A673 (cell line): ENCODE measurements around the gene TP53BP1. TPM values are rescaled to one million over a fixed set of nuclear protein-coding genes. Genes with fewer than 3 reads are reported as not detected.

Source experiments
- BruUV-seq: library from RNA; stranded (reverse); fragments of 400-500 nt; replicated peaks from 2 replicates; lab custom pipeline; 2021; lab: Mats Ljungman, UMichigan
- CTCF ChIA-PET: fragments of 300-600 bp; sonication (Branson Sonifier 250); formaldehyde crosslinking; loops from one replicate; lab custom pipeline; 2022; ENCODE audit warnings: antibody characterized with exemption; lab: Charles Lee
- POLR2A ChIA-PET: fragments of 300-600 bp; sonication (Branson Sonifier 250); formaldehyde crosslinking; loops from one replicate; lab custom pipeline; 2022; ENCODE audit warnings: antibody characterized with exemption; ENCODE audit not compliant: low non-redundant PET; lab: Charles Lee
- DNase-seq: peaks from one replicate; pipeline ENCODE4 v3.0.0-alpha.2; 2015; ENCODE audit warnings: low spot score
- H3K27ac ChIP-seq: fragments of 200-600 bp; sonication (generic); 2 replicates; pipeline ENCODE4 v1.5.1; 2016; ENCODE audit warnings: mixed run types, low read depth, mild to moderate bottlenecking, mixed read lengths, antibody characterized with exemption, low read length; ENCODE audit not compliant: poor library complexity, severe bottlenecking
- H3K27me3 ChIP-seq: fragments of 200-600 bp; sonication (generic); replicated peaks from 2 replicates; pipeline ENCODE4 v1.6.1; 2017; ENCODE audit warnings: mixed run types, low read depth, mild to moderate bottlenecking, mixed read lengths, antibody characterized with exemption, low read length; ENCODE audit not compliant: insufficient read depth, poor library complexity
- H3K36me3 ChIP-seq: fragments of 200-600 bp; sonication (generic); 2 replicates; pipeline ENCODE4 v1.6.1; 2016; ENCODE audit warnings: mixed run types, mild to moderate bottlenecking, mixed read lengths, antibody characterized with exemption, low read length; ENCODE audit not compliant: insufficient read depth, poor library complexity, severe bottlenecking
- H3K4me1 ChIP-seq: fragments of 200-600 bp; sonication (generic); 2 replicates; pipeline ENCODE4 v1.6.1; 2017; ENCODE audit warnings: mixed run types, mild to moderate bottlenecking, mixed read lengths, antibody characterized with exemption, low read length; ENCODE audit not compliant: insufficient read depth, poor library complexity, severe bottlenecking
- H3K4me3 ChIP-seq: fragments of 200-600 bp; sonication (generic); 2 replicates; pipeline ENCODE4 v1.5.1; 2016; ENCODE audit warnings: low read depth, mixed run types, mild to moderate bottlenecking, mixed read lengths, low read length; ENCODE audit not compliant: poor library complexity, severe bottlenecking
- H3K9me3 ChIP-seq: fragments of 200-600 bp; sonication (generic); 2 replicates; pipeline ENCODE4 v1.6.1; 2016; ENCODE audit warnings: mixed run types, low read depth, mild to moderate bottlenecking, mixed read lengths, antibody characterized with exemption, low read length; ENCODE audit not compliant: poor library complexity, severe bottlenecking
- CTCF ChIP-seq: fragments of 300-800, 200-600 bp; sonication (generic); conservative IDR thresholded peaks from 2 replicates; pipeline ENCODE4 v1.5.1; 2017; ENCODE audit warnings: low read depth, mild to moderate bottlenecking, antibody characterized with exemption, low read length, moderate library complexity, mixed read lengths
- EZH2 ChIP-seq: fragments of 200-600 bp; sonication (generic); IDR thresholded peaks from 2 replicates; pipeline ENCODE4 v1.6.1; 2017; ENCODE audit warnings: borderline replicate concordance, low read depth, mild to moderate bottlenecking, mixed read lengths, antibody characterized with exemption, low read length; ENCODE audit not compliant: poor library complexity, severe bottlenecking
- intact Hi-C: fragments of 100-400 bp; cut with micrococcal nuclease; formaldehyde crosslinking; loops from one replicate; pipeline ENCODE4 v1.10.0; 2022; ENCODE audit not compliant: unreplicated experiment
- total RNA-seq: library from RNA; stranded (reverse); gene quantifications from 2 replicates; pipeline ENCODE4 v1.2.3, GENCODE V29; 2021

Gene TP53BP1
- total RNA-seq, 1 experiment from 2014 or later: 66.0 TPM

GRCh38 chr15:43449981-43450380 is 43.0 kb downstream of the TP53BP1 start:
- Histone ChIP-seq H3K4me3 (no peak overlapping the region), H3K4me1 (no peaks in the 10 kb centered on the region), H3K9me3 (no peaks in the 10 kb centered on the region), H3K27me3 (no peaks in the 10 kb centered on the region), H3K36me3 (peaks cover 31% of the 10 kb centered on the region), H3K27ac (no peak overlapping the region)
- ChIA-PET CTCF (no interaction called here), POLR2A (no interaction called here)
- DNase-seq: no peak
- TF ChIP-seq CTCF: no peak
- no peak for TF ChIP-seq EZH2
- intact Hi-C loops: loop anchor here (10.0 kb wide), 1 partner anchor 65 kb away; the partner anchor contains the start of gene MAP1A
- no TSS peak for BruUV-seq

- BruUV-seq: no TSS peak
These were observed 46.6 kb downstream of the TP53BP1 start for GRCh38 chr15:43446344-43446743.

GRCh38 chr15:43441316-43441715 is 51.6 kb downstream of the TP53BP1 start:
- H3K27ac ChIP-seq: peak overlapping the region; percentile 80
- no peaks in the 10 kb centered on the region for H3K9me3 ChIP-seq
- ChIA-PET POLR2A (no interaction called here), CTCF (interaction anchor here (0.7 to 1.5 kb wide), 5 partner anchors 55 to 76 kb away, joined by 3 to 7 read pairs (median 4); partner anchors contain the start of gene MAP1A)
- H3K27me3 ChIP-seq: no peaks in the 10 kb centered on the region
- TSS peak; percentile 97 for BruUV-seq
- H3K4me3 ChIP-seq: no peak overlapping the region
- DNase-seq: peak; percentile 63
- TF ChIP-seq EZH2: no peak
- TF ChIP-seq CTCF: no peak
- peaks cover 10% of the 10 kb centered on the region for H3K4me1 ChIP-seq
- peaks cover 50% of the 10 kb centered on the region for H3K36me3 ChIP-seq
- intact Hi-C loops: loop anchor here (10.0 kb wide), 1 partner anchor 73 kb away; the partner anchor contains the start of gene MAP1A

More at GRCh38 chr15:43446344-43446743, 46.6 kb downstream of the TP53BP1 start:
- Histone ChIP-seq H3K9me3 (no peaks in the 10 kb centered on the region), H3K4me1 (peaks cover 2% of the 10 kb centered on the region), H3K4me3 (no peak overlapping the region), H3K27ac (no peak overlapping the region), H3K36me3 (peaks cover 16% of the 10 kb centered on the region), H3K27me3 (no peaks in the 10 kb centered on the region)
- CTCF ChIA-PET: no interaction called here
- POLR2A ChIA-PET: no interaction called here
- TF ChIP-seq CTCF: no peak
- TF ChIP-seq EZH2: no peak
- DNase-seq: no peak
- intact Hi-C loops: loop anchor here (10.0 kb wide), 1 partner anchor 68 kb away; the partner anchor contains the start of gene MAP1A
